SU-DHL-6 (cell line): Measurements from ENCODE around the gene GARNL3.

Source experiments
- H2AFZ ChIP-seq: fragments of 200-600 bp; sonication (generic); 2 replicates; pipeline ENCODE4 v1.6.1; 2014; ENCODE audit warnings: low read depth, mild to moderate bottlenecking, moderate library complexity, mixed read lengths, antibody characterized with exemption, low read length; ENCODE audit not compliant: severe bottlenecking
- H3F3A ChIP-seq: fragments of 200-600 bp; shearing (Covaris generic); 2 replicates; pipeline ENCODE4 v1.6.0; 2016; ENCODE audit warnings: antibody characterized with exemption, mild to moderate bottlenecking; ENCODE audit not compliant: insufficient read depth
- H3K27ac ChIP-seq: fragments of 200-600 bp; sonication (generic); 2 replicates; pipeline ENCODE4 v1.5.1; 2016; ENCODE audit warnings: low read depth, mild to moderate bottlenecking, low read length, moderate library complexity, mixed read lengths
- H3K27me3 ChIP-seq: fragments of 200-600 bp; sonication (generic), shearing (Covaris generic); 2 replicates; pipeline ENCODE4 v1.6.0; 2014; ENCODE audit warnings: mild to moderate bottlenecking, low read length
- H3K36me3 ChIP-seq: fragments of 200-600 bp; sonication (generic); 2 replicates; pipeline ENCODE4 v1.6.1; 2014; ENCODE audit warnings: mild to moderate bottlenecking, low read length, mixed read lengths
- H3K4me2 ChIP-seq: fragments of 300-600, 200-600 bp; shearing (Covaris generic), sonication (generic); 2 replicates; pipeline ENCODE4 v1.6.0; 2014; ENCODE audit warnings: low read length, low read depth, mild to moderate bottlenecking; ENCODE audit not compliant: poor library complexity, severe bottlenecking
- H3K4me3 ChIP-seq: fragments of 200-600 bp; sonication (generic); 2 replicates; pipeline ENCODE4 v1.5.1; 2014; ENCODE audit warnings: antibody characterized with exemption, low read length, mild to moderate bottlenecking, mixed read lengths; ENCODE audit not compliant: insufficient read depth, poor library complexity, severe bottlenecking
- H3K79me2 ChIP-seq: fragments of 200-600 bp; sonication (generic); 2 replicates; pipeline ENCODE4 v1.6.1; 2014; ENCODE audit warnings: mild to moderate bottlenecking, low read length, moderate library complexity; ENCODE audit not compliant: insufficient read depth
- H3K9ac ChIP-seq: fragments of 200-600 bp; sonication (generic); 2 replicates; pipeline ENCODE4 v1.7.0; 2014; ENCODE audit warnings: mild to moderate bottlenecking, low read length
- H3K9me2 ChIP-seq: fragments of 200-600 bp; sonication (generic); replicated peaks from 2 replicates; pipeline ENCODE4 v1.6.1; 2014; ENCODE audit warnings: low read length; ENCODE audit not compliant: insufficient read depth
- H3K9me3 ChIP-seq: fragments of 200-600 bp; sonication (generic); 2 replicates; pipeline ENCODE4 v1.6.1; 2014; ENCODE audit warnings: low read length, mixed read lengths; ENCODE audit not compliant: insufficient read depth
- H4K20me1 ChIP-seq: fragments of 200-600 bp; sonication (generic); 2 replicates; pipeline ENCODE4 v1.6.1; 2014; ENCODE audit warnings: low read depth, mild to moderate bottlenecking, antibody characterized with exemption, low read length, moderate library complexity, mixed read lengths
- CTCF ChIP-seq: fragments of 200-600 bp; sonication (generic); IDR thresholded peaks from one replicate; pipeline ENCODE4 v1.5.1; 2017; ENCODE audit warnings: antibody characterized with exemption, mild to moderate bottlenecking, low read length, moderate library complexity; ENCODE audit not compliant: insufficient read depth, poor library complexity, severe bottlenecking
- EZH2phosphoT487 ChIP-seq: fragments of 200-600 bp; sonication (generic), shearing (Covaris generic); conservative IDR thresholded peaks from 2 replicates; pipeline ENCODE4 v1.6.1; 2018; ENCODE audit warnings: mild to moderate bottlenecking, antibody characterized with exemption, low read length, moderate library complexity, mixed read lengths

Gene GARNL3

DNA sequence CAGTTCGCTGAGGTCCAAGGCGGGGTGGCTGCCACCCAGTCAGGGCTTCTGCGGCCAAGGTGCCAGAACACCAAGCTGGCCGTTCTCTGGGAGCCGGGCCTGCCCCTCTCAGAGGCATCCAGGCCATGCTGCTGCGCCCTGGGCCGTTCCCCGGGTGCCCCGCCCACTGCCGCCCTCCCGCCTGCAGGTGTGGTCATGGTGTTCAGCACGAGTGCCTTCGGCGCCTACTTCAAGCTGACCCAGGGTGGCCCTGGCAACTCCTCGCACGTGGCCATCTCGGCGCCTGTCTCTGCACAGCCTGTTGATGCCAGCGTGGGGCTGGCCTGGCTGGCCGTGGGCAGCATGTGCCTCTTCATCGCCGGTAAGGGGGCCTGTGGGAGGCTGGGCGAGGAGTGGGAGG is 140.1 kb downstream of the GARNL3 start:
- Histone ChIP-seq H3K27me3 (no peaks in the 10 kb centered on the region), H3F3A (no peaks in the 10 kb centered on the region), H3K9me3 (no peaks in the 10 kb centered on the region), H3K9me2 (no peaks in the 10 kb centered on the region), H2AFZ (no peak overlapping the region), H3K4me3 (no peak overlapping the region), H3K9ac (no peak overlapping the region), H4K20me1 (no peaks in the 10 kb centered on the region), H3K4me2 (no peak overlapping the region), H3K79me2 (no peaks in the 10 kb centered on the region), H3K27ac (no peak overlapping the region), H3K36me3 (no peaks in the 10 kb centered on the region)
- TF ChIP-seq CTCF (no peak), EZH2phosphoT487 (no peak)

GRCh38 chr9:127405344-127406125 is 141.0 kb downstream of the GARNL3 start:
- H3K4me2 ChIP-seq, result no peak overlapping the region

DNA sequence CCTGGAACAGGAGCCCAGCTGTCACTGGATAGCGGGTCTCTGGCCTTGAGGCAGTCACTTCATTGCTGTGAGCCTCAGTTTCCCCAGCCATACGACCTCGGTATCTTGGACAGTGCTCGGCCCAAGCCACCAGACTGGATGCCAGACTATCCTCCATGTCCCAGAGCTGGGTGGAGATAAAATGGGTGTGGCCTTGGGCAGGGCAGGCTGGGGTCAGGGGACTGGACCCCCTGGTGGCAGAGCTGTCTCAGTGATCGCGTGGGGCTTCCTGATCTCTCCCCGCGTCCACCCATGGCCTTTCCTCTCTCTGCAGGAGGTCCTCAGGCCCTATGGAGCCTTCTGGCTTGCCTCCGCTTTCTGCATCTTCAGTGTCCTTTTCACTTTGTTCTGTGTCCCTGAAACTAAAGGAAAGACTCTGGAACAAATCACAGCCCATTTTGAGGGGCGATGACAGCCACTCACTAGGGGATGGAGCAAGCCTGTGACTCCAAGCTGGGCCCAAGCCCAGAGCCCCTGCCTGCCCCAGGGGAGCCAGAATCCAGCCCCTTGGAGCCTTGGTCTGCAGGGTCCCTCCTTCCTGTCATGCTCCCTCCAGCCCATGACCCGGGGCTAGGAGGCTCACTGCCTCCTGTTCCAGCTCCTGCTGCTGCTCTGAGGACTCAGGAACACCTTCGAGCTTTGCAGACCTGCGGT is 142.4 kb downstream of the GARNL3 start:
- Histone ChIP-seq H2AFZ (no peak overlapping the region), H3K27me3 (no peaks in the 10 kb centered on the region), H3K27ac (no peak overlapping the region), H4K20me1 (no peaks in the 10 kb centered on the region), H3K9me3 (no peaks in the 10 kb centered on the region), H3K79me2 (no peaks in the 10 kb centered on the region), H3K36me3 (no peaks in the 10 kb centered on the region), H3F3A (no peaks in the 10 kb centered on the region), H3K4me2 (no peak overlapping the region), H3K4me3 (no peak overlapping the region), H3K9ac (no peak overlapping the region), H3K9me2 (no peaks in the 10 kb centered on the region)
- no peak for TF ChIP-seq EZH2phosphoT487

More at GRCh38 chr9:127405344-127406125, 141.0 kb downstream of the GARNL3 start:
- no peak overlapping the region for H3K9ac ChIP-seq
- no peaks in the 10 kb centered on the region for H3K9me2 ChIP-seq
- H4K20me1 ChIP-seq, result no peaks in the 10 kb centered on the region
- H3K27ac ChIP-seq, result no peak overlapping the region
- H3K27me3 ChIP-seq, result no peaks in the 10 kb centered on the region
- H3K79me2 ChIP-seq, result no peaks in the 10 kb centered on the region
- no peak overlapping the region for H2AFZ ChIP-seq
- H3K36me3 ChIP-seq, result no peaks in the 10 kb centered on the region
- H3K4me3 ChIP-seq, result no peak overlapping the region
- no peaks in the 10 kb centered on the region for H3K9me3 ChIP-seq
- TF ChIP-seq EZH2phosphoT487, result no peak
- TF ChIP-seq CTCF, result no peak
- no peaks in the 10 kb centered on the region for H3F3A ChIP-seq

DNA sequence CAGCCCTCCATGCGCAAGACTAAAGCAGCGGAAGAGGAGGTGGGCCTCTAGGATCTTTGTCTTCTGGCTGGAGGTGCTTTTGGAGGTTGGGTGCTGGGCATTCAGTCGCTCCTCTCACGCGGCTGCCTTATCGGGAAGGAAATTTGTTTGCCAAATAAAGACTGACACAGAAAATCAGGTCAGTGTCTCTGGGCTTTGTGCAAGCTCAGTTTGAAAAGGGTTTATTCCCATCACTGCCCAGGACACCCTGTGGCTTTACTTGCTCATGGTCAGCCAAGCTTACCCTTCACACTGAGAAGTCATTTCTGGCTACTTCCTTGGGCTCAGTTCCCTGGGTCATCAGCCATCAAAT is 142.9 kb downstream of the GARNL3 start:
- H3K9me3 ChIP-seq, result no peaks in the 10 kb centered on the region
- no peak overlapping the region for H3K27ac ChIP-seq
- no peaks in the 10 kb centered on the region for H3K9me2 ChIP-seq
- no peak overlapping the region for H3K4me3 ChIP-seq
- no peaks in the 10 kb centered on the region for H3F3A ChIP-seq
- H3K79me2 ChIP-seq, result no peaks in the 10 kb centered on the region
- H4K20me1 ChIP-seq, result no peaks in the 10 kb centered on the region
- H3K27me3 ChIP-seq, result no peaks in the 10 kb centered on the region
- TF ChIP-seq CTCF (no peak), EZH2phosphoT487 (no peak)
- H2AFZ ChIP-seq, result no peak overlapping the region
- H3K36me3 ChIP-seq, result no peaks in the 10 kb centered on the region
- H3K4me2 ChIP-seq, result no peak overlapping the region
- H3K9ac ChIP-seq, result no peak overlapping the region
